Neural progenitor cell (in vitro differentiated cells): Measurements from ENCODE around the gene ZBTB26. TPM values are rescaled to one million over a fixed set of nuclear protein-coding genes. Genes with fewer than 3 reads are reported as not detected.

Experiments used
- DNase-seq: peaks from one replicate; pipeline ENCODE4 v3.0.0-alpha.2; 2016; ENCODE audit warnings: low spot score
- H2AFZ ChIP-seq: fragments of 200-600 bp; sonication (generic); replicated peaks from 2 replicates; pipeline ENCODE4 v1.6.1; 2016; ENCODE audit warnings: antibody characterized with exemption
- H3F3A ChIP-seq: fragments of 200-600 bp; sonication (generic); 2 replicates; pipeline ENCODE4 v1.6.1; 2016; ENCODE audit warnings: antibody characterized with exemption, low read depth
- H3K27ac ChIP-seq: fragments of 200-600 bp; sonication (generic); 2 replicates; pipeline ENCODE4 v1.5.1; 2016; ENCODE audit warnings: mild to moderate bottlenecking
- H3K27me3 ChIP-seq: fragments of 200-600 bp; sonication (generic); 2 replicates; pipeline ENCODE4 v1.6.1; 2016; ENCODE audit warnings: mild to moderate bottlenecking, moderate library complexity
- H3K36me3 ChIP-seq: fragments of 200-600 bp; sonication (generic); 2 replicates; pipeline ENCODE4 v1.5.1; 2016
- H3K4me1 ChIP-seq: fragments of 200-600 bp; sonication (generic); 2 replicates; pipeline ENCODE4 v1.6.1; 2016; ENCODE audit warnings: mixed run types
- H3K4me2 ChIP-seq: fragments of 200-600 bp; sonication (generic); 2 replicates; pipeline ENCODE4 v1.6.1; 2016
- H3K4me3 ChIP-seq: fragments of 200-600 bp; sonication (generic); 2 replicates; pipeline ENCODE4 v1.5.1; 2016
- H3K79me2 ChIP-seq: fragments of 200-600 bp; sonication (generic); 2 replicates; pipeline ENCODE4 v1.6.1; 2016; ENCODE audit warnings: low read depth
- H3K9ac ChIP-seq: fragments of 200-600 bp; sonication (generic); 2 replicates; pipeline ENCODE4 v1.6.1; 2016
- H3K9me3 ChIP-seq: fragments of 200-600 bp; sonication (generic); 2 replicates; pipeline ENCODE4 v1.5.1; 2016; ENCODE audit warnings: low read depth
- H4K20me1 ChIP-seq: fragments of 200-600 bp; sonication (generic); 2 replicates; pipeline ENCODE4 v1.6.1; 2016; ENCODE audit warnings: low read depth
- H3K27ac Mint-ChIP-seq: 3 replicates; pipeline ENCODE4 v1.8.0; 2021; ENCODE audit warnings: mixed read lengths
- H3K27me3 Mint-ChIP-seq: 2 replicates; pipeline ENCODE4 v1.8.0; 2022; ENCODE audit warnings: low read depth, mild to moderate bottlenecking, inconsistent platforms, moderate library complexity, mixed read lengths; ENCODE audit not compliant: insufficient read depth
- H3K36me3 Mint-ChIP-seq: 3 replicates; pipeline ENCODE4 v1.8.0; 2021; ENCODE audit warnings: mixed read lengths
- H3K4me1 Mint-ChIP-seq: 3 replicates; pipeline ENCODE4 v1.8.0; 2021; ENCODE audit warnings: mixed read lengths
- H3K4me3 Mint-ChIP-seq: 3 replicates; pipeline ENCODE4 v1.8.0; 2021; ENCODE audit warnings: mild to moderate bottlenecking, moderate library complexity, mixed read lengths
- H3K9me3 Mint-ChIP-seq: 3 replicates; pipeline ENCODE4 v1.8.0; 2020; ENCODE audit warnings: mixed read lengths
- CTCF ChIP-seq: fragments of 200-600 bp; sonication (generic); IDR thresholded peaks from 2 replicates; pipeline ENCODE4 v1.5.1; 2017; ENCODE audit warnings: antibody characterized with exemption, mild to moderate bottlenecking
- EZH2 ChIP-seq: fragments of 200-600 bp; sonication (generic); IDR thresholded peaks from 2 replicates; pipeline ENCODE4 v1.6.1; 2017; ENCODE audit warnings: antibody characterized with exemption, mild to moderate bottlenecking, moderate library complexity
- EZH2phosphoT487 ChIP-seq: fragments of 200-600 bp; sonication (generic); IDR thresholded peaks from 2 replicates; pipeline ENCODE4 v1.6.1; 2017; ENCODE audit warnings: antibody characterized with exemption
- total RNA-seq: library from RNA; depleted of rRNA; stranded (reverse); fragments of >200 nt; gene quantifications from 2 replicates; pipeline ENCODE4 v1.2.3, GENCODE V29; 2015; ENCODE audit warnings: low replicate concordance

ZBTB26 gene
- 9.0 and 15.5 TPM in 2 replicates for total RNA-seq

GRCh38 chr9:122931226-122932121 is at the start of gene ZBTB26:
TSS of gene ZBTB26 (minus strand) at chr9:122931512. CDS start at chr9:122919934, 11,578 bp downstream.
- Histone ChIP-seq H4K20me1 (peaks cover 32% of the 10 kb centered on the region), H2AFZ (peak within 1 kb of the TSS; percentile 89), H3K79me2 (peaks cover 95% of the 10 kb centered on the region), H3K4me2 (peak within 1 kb of the TSS; percentile 89), H3K4me1 (peaks cover 15% of the 10 kb centered on the region), H3K4me3 (peak within 1 kb of the TSS; percentile 91), H3K27me3 (no peaks in the 10 kb centered on the region), H3K27ac (peak within 1 kb of the TSS; percentile 72), H3K36me3 (no peaks in the 10 kb centered on the region), H3F3A (peaks cover 7% of the 10 kb centered on the region), H3K9me3 (no peaks in the 10 kb centered on the region), H3K9ac (peak within 1 kb of the TSS; percentile 81)
- peak; percentile 97 for DNase-seq
- Mint-ChIP-seq H3K27ac (peak within 1 kb of the TSS; percentile 97), H3K36me3 (no peaks in the 10 kb centered on the region), H3K9me3 (no peaks in the 10 kb centered on the region), H3K4me1 (peaks cover 11% of the 10 kb centered on the region), H3K4me3 (no peak within 1 kb of the TSS), H3K27me3 (no peaks in the 10 kb centered on the region)
- no peak for TF ChIP-seq EZH2
- TF ChIP-seq CTCF = no peak
- TF ChIP-seq EZH2phosphoT487 = no peak

- no peak overlapping the region for H3K4me3 Mint-ChIP-seq
- H3K36me3 Mint-ChIP-seq = peaks cover 9% of the 10 kb centered on the region
- H3K4me2 ChIP-seq = no peak overlapping the region
- H2AFZ ChIP-seq = no peak overlapping the region
- no peaks in the 10 kb centered on the region for H3K9me3 Mint-ChIP-seq
- DNase-seq = no peak
- peaks cover 3% of the 10 kb centered on the region for H3K27me3 Mint-ChIP-seq
- no peak overlapping the region for H3K27ac ChIP-seq
- no peaks in the 10 kb centered on the region for H3K36me3 ChIP-seq
- peaks cover 31% of the 10 kb centered on the region for H4K20me1 ChIP-seq
- no peak overlapping the region for H3K4me3 ChIP-seq
- no peak overlapping the region for H3K27ac Mint-ChIP-seq
- no peak overlapping the region for H3K9ac ChIP-seq
- H3K79me2 ChIP-seq = peaks cover 82% of the 10 kb centered on the region
- TF ChIP-seq EZH2phosphoT487 (no peak), CTCF (no peak), EZH2 (no peak)
- no peaks in the 10 kb centered on the region for H3K4me1 Mint-ChIP-seq
- H3K4me1 ChIP-seq = no peaks in the 10 kb centered on the region
- no peaks in the 10 kb centered on the region for H3K9me3 ChIP-seq
- H3K27me3 ChIP-seq = no peaks in the 10 kb centered on the region
- no peaks in the 10 kb centered on the region for H3F3A ChIP-seq
These were observed 47.3 kb upstream of the ZBTB26 start for GRCh38 chr9:122978601-122979000.

GRCh38 chr9:122975196-122975595 is 43.9 kb upstream of the ZBTB26 start:
- Histone ChIP-seq H3K27ac (no peak overlapping the region), H4K20me1 (peaks cover 18% of the 10 kb centered on the region), H3K4me1 (no peaks in the 10 kb centered on the region), H3K9me3 (no peaks in the 10 kb centered on the region), H3K36me3 (no peaks in the 10 kb centered on the region), H3K4me2 (no peak overlapping the region), H3K27me3 (no peaks in the 10 kb centered on the region), H2AFZ (no peak overlapping the region), H3K4me3 (no peak overlapping the region), H3F3A (no peaks in the 10 kb centered on the region), H3K79me2 (peaks cover 52% of the 10 kb centered on the region), H3K9ac (no peak overlapping the region)
- Mint-ChIP-seq H3K4me3 (no peak overlapping the region), H3K27ac (no peak overlapping the region), H3K36me3 (peaks cover 23% of the 10 kb centered on the region), H3K4me1 (no peaks in the 10 kb centered on the region), H3K9me3 (no peaks in the 10 kb centered on the region), H3K27me3 (peaks cover under 1% of the 10 kb centered on the region)
- no peak for TF ChIP-seq EZH2phosphoT487
- no peak for TF ChIP-seq CTCF
- TF ChIP-seq EZH2 = no peak
- no peak for DNase-seq
